HEK293 (cell line): ENCODE results near the gene MVD.

ENCODE experiments used
- CTCF ChIA-PET: fragments of 350-600 bp; formaldehyde crosslinking; extraction: SDS; loops from one replicate; lab custom pipeline; 2021; ENCODE audit warnings: antibody characterized with exemption; lab: Yijun Ruan, JAX
- POLR2A ChIA-PET: fragments of 300-600 bp; formaldehyde crosslinking; extraction: SDS; loops from one replicate; lab custom pipeline; 2020; ENCODE audit warnings: antibody characterized with exemption, inconsistent platforms; lab: Yijun Ruan, JAX
- H3K27ac ChIP-seq: fragments of 200-500 bp; sonication (Bioruptor generic); 2 replicates; pipeline ENCODE4 v1.5.1; 2014; ENCODE audit warnings: low read depth, low read length, control low read depth, inconsistent platforms; ENCODE audit errors: extremely low read depth
- H3K36me3 ChIP-seq, 2 experiments: fragments of 200-500 bp in 1 of 2; sonication (Bioruptor generic) in 1 of 2; 1 replicate in 1 of 2; 2 replicates in 1 of 2; pipeline ENCODE4 v1.5.1; 2014 to 2017; ENCODE audit warnings: inconsistent platforms in 2 of 2, low read length in 2 of 2; ENCODE audit not compliant: control insufficient read depth in 2 of 2, insufficient read depth in 1 of 2
- H3K4me1 ChIP-seq: fragments of 200-500 bp; sonication (Bioruptor generic); 2 replicates; pipeline ENCODE4 v1.5.1; 2014; ENCODE audit warnings: mild to moderate bottlenecking, low read length, inconsistent platforms; ENCODE audit not compliant: control insufficient read depth, insufficient read depth
- H3K4me3 ChIP-seq: 2 replicates; pipeline ENCODE4 v1.5.1; 2011; ENCODE audit warnings: low read depth, mild to moderate bottlenecking, control low read depth, low read length, moderate library complexity
- H3K9me3 ChIP-seq: fragments of 200-500 bp; sonication (Bioruptor generic); 2 replicates; pipeline ENCODE4 v1.5.1; 2014; ENCODE audit warnings: low read depth, low read length, inconsistent platforms; ENCODE audit not compliant: control insufficient read depth, insufficient read depth
- EGR2 ChIP-seq: fragments of 450-650 bp; formaldehyde crosslinking; IDR thresholded peaks from 2 replicates; pipeline ENCODE4 v1.5.1; 2016; ENCODE audit warnings: low read depth, missing biosample characterization, missing genetic modification characterization
- PRDM1 ChIP-seq: fragments of 450-650 bp; formaldehyde crosslinking; IDR thresholded peaks from 2 replicates; pipeline ENCODE4; 2016; ENCODE audit warnings: missing biosample characterization, missing genetic modification characterization
- RBAK ChIP-seq: fragments of 450-650 bp; formaldehyde crosslinking; IDR thresholded peaks from 2 replicates; pipeline ENCODE4 v1.5.1; 2016; ENCODE audit warnings: missing biosample characterization, missing genetic modification characterization
- ZFHX2 ChIP-seq: fragments of 450-650 bp; formaldehyde crosslinking; conservative IDR thresholded peaks from 2 replicates; pipeline ENCODE4 v1.5.1; 2016; ENCODE audit warnings: missing biosample characterization, missing genetic modification characterization
- ZNF10 ChIP-seq: fragments of 450-650 bp; formaldehyde crosslinking; IDR thresholded peaks from 2 replicates; pipeline ENCODE4 v1.5.1; 2017; ENCODE audit warnings: missing biosample characterization, missing genetic modification characterization
- ZNF138 ChIP-seq: fragments of 450-650 bp; formaldehyde crosslinking; IDR thresholded peaks from 2 replicates; pipeline ENCODE4 v1.5.1; 2016; ENCODE audit warnings: missing biosample characterization, missing genetic modification characterization, borderline replicate concordance
- ZNF155 ChIP-seq: fragments of 450-650 bp; formaldehyde crosslinking; IDR thresholded peaks from 2 replicates; pipeline ENCODE4 v1.5.1; 2016; ENCODE audit warnings: missing biosample characterization, missing genetic modification characterization
- ZNF16 ChIP-seq: fragments of 450-650 bp; formaldehyde crosslinking; IDR thresholded peaks from 2 replicates; pipeline ENCODE4 v1.5.1; 2016; ENCODE audit warnings: low read depth, missing biosample characterization, missing genetic modification characterization
- ZNF202 ChIP-seq: fragments of 450-650 bp; formaldehyde crosslinking; IDR thresholded peaks from 2 replicates; pipeline ENCODE4 v1.5.1; 2016; ENCODE audit warnings: missing biosample characterization, missing genetic modification characterization, borderline replicate concordance
- ZNF366 ChIP-seq: fragments of 450-650 bp; formaldehyde crosslinking; conservative IDR thresholded peaks from 2 replicates; pipeline ENCODE4 v1.5.1; 2016; ENCODE audit warnings: missing biosample characterization, missing genetic modification characterization
- ZNF660 ChIP-seq: fragments of 450-650 bp; IDR thresholded peaks from 2 replicates; pipeline ENCODE4 v1.5.1; 2018; ENCODE audit warnings: missing biosample characterization, mild to moderate bottlenecking, missing genetic modification characterization
- ZNF670 ChIP-seq: fragments of 450-650 bp; formaldehyde crosslinking; IDR thresholded peaks from 2 replicates; pipeline ENCODE4 v1.5.1; 2016; ENCODE audit warnings: missing biosample characterization, missing genetic modification characterization, low read depth
- TF ChIP-seq, protein P1 (sequence below): fragments of 450-650 bp; formaldehyde crosslinking; IDR thresholded peaks from 2 replicates; pipeline ENCODE4 v1.5.1; 2017; ENCODE audit warnings: missing biosample characterization, missing genetic modification characterization
- TF ChIP-seq, protein P2 (sequence below): fragments of 450-650 bp; formaldehyde crosslinking; IDR thresholded peaks from 2 replicates; pipeline ENCODE4 v1.5.1; 2016; ENCODE audit warnings: missing biosample characterization, missing genetic modification characterization, low read depth
- TF ChIP-seq, protein P3 (sequence below): fragments of 450-650 bp; formaldehyde crosslinking; conservative IDR thresholded peaks from 2 replicates; pipeline ENCODE4 v1.5.1; 2016; ENCODE audit warnings: low read depth, missing biosample characterization, missing genetic modification characterization

The MVD gene

DNA sequence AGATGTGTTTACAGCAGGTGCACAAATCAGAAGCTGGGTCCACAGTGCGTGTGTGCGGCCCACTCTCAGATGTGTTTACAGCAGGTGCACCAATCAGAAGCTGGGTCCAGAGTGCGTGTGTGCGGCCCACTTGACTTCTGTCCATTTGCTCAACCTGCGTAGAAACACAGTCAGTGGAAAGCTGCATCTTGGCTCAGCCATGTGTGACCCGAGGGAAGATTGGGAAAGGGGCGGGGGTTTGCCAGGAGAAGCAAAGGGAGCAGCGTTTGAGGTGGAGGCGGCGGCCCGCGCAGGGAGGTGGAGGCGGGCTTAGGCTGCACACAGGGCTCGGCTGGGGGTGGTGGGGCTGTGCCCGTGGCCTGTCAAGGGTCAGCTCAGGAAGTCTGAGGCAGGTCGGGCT, 47.7 kb upstream of the MVD start:
- ChIA-PET POLR2A (no interaction called here), CTCF (interaction anchor here (0.8 kb wide), 1 partner anchor 27 kb away, joined by 3 read pairs; no protein-coding TSS in a partner anchor)
- H3K36me3 ChIP-seq: peaks cover 0 to 43% of the 10 kb centered on the region in 2 experiments; a peak in 1 of 3 replicates
- no peaks in the 10 kb centered on the region for H3K9me3 ChIP-seq
- H3K27ac ChIP-seq: no peak overlapping the region
- TF ChIP-seq ZFHX2 (tag by site-specific recombination): peak; percentile 39; the same call in 1 of the 2 replicates
- peak; percentile 35; the same call in 1 of the 2 replicates for TF ChIP-seq EGR2 (tag by site-specific recombination)
- TF ChIP-seq, protein P1, sequence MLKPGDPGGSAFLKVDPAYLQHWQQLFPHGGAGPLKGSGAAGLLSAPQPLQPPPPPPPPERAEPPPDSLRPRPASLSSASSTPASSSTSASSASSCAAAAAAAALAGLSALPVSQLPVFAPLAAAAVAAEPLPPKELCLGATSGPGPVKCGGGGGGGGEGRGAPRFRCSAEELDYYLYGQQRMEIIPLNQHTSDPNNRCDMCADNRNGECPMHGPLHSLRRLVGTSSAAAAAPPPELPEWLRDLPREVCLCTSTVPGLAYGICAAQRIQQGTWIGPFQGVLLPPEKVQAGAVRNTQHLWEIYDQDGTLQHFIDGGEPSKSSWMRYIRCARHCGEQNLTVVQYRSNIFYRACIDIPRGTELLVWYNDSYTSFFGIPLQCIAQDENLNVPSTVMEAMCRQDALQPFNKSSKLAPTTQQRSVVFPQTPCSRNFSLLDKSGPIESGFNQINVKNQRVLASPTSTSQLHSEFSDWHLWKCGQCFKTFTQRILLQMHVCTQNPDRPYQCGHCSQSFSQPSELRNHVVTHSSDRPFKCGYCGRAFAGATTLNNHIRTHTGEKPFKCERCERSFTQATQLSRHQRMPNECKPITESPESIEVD (tag by site-specific recombination): no peak
- no peaks in the 10 kb centered on the region for H3K4me1 ChIP-seq
- H3K4me3 ChIP-seq: no peak overlapping the region

DNA sequence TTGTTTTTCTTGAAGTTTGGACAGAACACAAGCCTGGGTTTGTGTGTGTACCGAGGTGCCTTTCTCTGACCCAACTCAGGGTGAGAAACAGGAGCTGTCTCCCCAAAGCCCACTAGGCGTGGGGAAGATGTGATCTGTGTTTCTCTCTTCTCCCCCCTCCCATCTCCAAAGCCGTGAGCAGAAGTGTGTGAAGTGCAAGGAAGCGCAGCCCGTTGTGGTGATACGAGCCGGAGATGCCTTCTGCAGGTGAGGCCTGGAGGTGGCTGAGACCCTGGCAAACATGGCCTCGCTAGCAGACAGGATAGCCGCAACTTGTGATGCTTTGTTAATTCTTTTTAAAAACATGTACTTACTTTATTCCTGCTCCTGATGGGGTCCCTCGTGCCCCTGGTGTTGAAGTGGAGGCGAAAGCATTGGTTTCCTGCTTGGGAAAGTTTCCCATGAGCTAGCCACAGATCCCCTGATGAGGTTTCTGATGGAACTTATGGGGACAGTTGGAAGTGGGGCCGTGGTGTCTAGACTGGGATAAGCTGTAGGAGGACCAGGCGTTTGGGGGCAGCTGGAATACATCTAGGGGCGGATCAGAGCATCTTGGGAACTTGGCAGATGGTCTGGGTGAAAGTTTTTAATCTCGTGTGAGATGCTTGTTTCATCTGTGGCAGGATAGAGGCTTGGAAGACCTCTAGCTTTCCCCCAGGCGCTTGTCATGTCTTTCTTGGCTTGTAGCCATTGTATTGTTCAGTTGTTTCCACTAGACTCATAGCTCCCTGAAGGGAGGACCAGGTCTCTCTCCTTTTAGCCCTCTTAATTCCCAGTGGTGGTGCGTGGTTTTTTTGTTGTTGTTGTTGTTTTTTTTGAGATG, 44.3 kb upstream of the MVD start:
- CTCF ChIA-PET: interaction anchor here (0.6 to 1.6 kb wide), 2 partner anchors 30 to 130 kb away, joined by 5 to 6 read pairs; no protein-coding TSS in a partner anchor
- Histone ChIP-seq H3K9me3 (no peaks in the 10 kb centered on the region), H3K36me3 (peaks cover 0 to 26% of the 10 kb centered on the region in 2 experiments; a peak in 1 of 3 replicates), H3K4me3 (peak overlapping the region; percentile 75), H3K27ac (peak overlapping the region; percentile 70; the same call in 1 of the 2 replicates), H3K4me1 (no peaks in the 10 kb centered on the region)
- TF ChIP-seq RBAK (tag by site-specific recombination) (no peak), ZNF660 (tag by site-specific recombination) (no peak), ZNF155 (tag by site-specific recombination) (no peak), PRDM1 (tag by site-specific recombination) (peak; percentile 14; the same call in 1 of the 2 replicates), ZNF10 (peak; percentile 93), ZNF16 (no peak), ZNF670 (tag by site-specific recombination) (no peak), ZNF366 (tag by site-specific recombination) (no peak), ZNF138 (no peak), ZNF202 (no peak)
- TF ChIP-seq, protein P2, sequence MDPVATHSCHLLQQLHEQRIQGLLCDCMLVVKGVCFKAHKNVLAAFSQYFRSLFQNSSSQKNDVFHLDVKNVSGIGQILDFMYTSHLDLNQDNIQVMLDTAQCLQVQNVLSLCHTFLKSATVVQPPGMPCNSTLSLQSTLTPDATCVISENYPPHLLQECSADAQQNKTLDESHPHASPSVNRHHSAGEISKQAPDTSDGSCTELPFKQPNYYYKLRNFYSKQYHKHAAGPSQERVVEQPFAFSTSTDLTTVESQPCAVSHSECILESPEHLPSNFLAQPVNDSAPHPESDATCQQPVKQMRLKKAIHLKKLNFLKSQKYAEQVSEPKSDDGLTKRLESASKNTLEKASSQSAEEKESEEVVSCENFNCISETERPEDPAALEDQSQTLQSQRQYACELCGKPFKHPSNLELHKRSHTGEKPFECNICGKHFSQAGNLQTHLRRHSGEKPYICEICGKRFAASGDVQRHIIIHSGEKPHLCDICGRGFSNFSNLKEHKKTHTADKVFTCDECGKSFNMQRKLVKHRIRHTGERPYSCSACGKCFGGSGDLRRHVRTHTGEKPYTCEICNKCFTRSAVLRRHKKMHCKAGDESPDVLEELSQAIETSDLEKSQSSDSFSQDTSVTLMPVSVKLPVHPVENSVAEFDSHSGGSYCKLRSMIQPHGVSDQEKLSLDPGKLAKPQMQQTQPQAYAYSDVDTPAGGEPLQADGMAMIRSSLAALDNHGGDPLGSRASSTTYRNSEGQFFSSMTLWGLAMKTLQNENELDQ (tag by site-specific recombination): no peak
- TF ChIP-seq, protein P3, sequence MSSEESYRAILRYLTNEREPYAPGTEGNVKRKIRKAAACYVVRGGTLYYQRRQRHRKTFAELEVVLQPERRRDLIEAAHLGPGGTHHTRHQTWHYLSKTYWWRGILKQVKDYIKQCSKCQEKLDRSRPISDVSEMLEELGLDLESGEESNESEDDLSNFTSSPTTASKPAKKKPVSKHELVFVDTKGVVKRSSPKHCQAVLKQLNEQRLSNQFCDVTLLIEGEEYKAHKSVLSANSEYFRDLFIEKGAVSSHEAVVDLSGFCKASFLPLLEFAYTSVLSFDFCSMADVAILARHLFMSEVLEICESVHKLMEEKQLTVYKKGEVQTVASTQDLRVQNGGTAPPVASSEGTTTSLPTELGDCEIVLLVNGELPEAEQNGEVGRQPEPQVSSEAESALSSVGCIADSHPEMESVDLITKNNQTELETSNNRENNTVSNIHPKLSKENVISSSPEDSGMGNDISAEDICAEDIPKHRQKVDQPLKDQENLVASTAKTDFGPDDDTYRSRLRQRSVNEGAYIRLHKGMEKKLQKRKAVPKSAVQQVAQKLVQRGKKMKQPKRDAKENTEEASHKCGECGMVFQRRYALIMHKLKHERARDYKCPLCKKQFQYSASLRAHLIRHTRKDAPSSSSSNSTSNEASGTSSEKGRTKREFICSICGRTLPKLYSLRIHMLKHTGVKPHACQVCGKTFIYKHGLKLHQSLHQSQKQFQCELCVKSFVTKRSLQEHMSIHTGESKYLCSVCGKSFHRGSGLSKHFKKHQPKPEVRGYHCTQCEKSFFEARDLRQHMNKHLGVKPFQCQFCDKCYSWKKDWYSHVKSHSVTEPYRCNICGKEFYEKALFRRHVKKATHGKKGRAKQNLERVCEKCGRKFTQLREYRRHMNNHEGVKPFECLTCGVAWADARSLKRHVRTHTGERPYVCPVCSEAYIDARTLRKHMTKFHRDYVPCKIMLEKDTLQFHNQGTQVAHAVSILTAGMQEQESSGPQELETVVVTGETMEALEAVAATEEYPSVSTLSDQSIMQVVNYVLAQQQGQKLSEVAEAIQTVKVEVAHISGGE: no peak
- POLR2A ChIA-PET: interaction anchor here (1.1 kb wide), 1 partner anchor 44 kb away, joined by 3 read pairs; the partner anchor contains the start of gene MVD
